ENCODE data around the gene OR11H6.
"Not testable (repeated sequence)": the region's sequence is repeated elsewhere in the genome, so short reads cannot be mapped to it uniquely, and the experiment has no call there.

OR11H6 gene

DNA sequence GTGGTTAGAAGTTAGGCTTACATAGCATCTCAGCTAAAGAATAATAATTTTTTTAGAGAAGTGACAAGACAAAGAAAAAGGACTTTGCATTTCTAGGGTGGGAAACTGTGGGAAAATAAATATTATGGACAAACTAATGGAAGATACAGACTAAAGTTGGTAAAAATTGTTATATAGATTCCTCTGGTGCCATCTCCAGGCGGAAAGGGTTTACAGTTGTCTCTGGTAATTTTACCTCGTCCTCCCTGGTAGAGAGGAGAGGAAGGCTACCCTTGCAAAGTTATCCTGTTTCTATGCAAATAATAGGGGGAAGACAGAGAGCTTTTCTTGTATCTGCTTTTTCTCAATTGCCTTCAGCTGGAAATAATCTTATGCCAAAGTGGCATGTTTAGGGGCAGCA lies 27.6 kb upstream of the OR11H6 start:
- H3K27me3 ChIP-seq (ENCODE audit: control insufficient read depth, insufficient read depth, low read length): no peaks in the 10 kb centered on the region
- no peak overlapping the region for H3K9ac ChIP-seq (ENCODE audit: low read depth, low read length)
- H3K36me3 ChIP-seq (ENCODE audit: control insufficient read depth, insufficient read depth, low read length): no peaks in the 10 kb centered on the region
- H3K4me1 ChIP-seq (ENCODE audit: control insufficient read depth, insufficient read depth, low read length): no peaks in the 10 kb centered on the region
- H3K4me3 ChIP-seq (ENCODE audit: low read depth, low read length): no peak overlapping the region
- peaks cover 14% of the 10 kb centered on the region for H3K9me3 ChIP-seq (ENCODE audit: control insufficient read depth, insufficient read depth, low read length)

DNA sequence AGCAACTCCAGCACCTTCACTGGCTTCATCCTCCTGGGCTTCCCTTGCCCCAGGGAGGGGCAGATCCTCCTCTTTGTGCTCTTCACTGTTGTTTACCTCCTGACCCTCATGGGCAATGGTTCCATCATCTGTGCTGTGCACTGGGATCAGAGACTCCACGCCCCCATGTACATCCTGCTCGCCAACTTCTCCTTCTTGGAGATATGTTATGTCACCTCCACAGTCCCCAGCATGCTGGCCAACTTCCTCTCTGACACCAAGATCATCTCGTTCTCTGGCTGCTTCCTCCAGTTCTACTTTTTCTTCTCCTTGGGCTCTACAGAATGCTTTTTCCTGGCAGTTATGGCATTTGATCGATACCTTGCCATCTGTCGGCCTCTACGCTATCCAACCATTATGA lies 26.1 kb upstream of the OR11H6 start:
- Histone ChIP-seq H3K4me1 (ENCODE audit: control insufficient read depth, insufficient read depth, low read length) (no peaks in the 10 kb centered on the region), H3K36me3 (ENCODE audit: control insufficient read depth, insufficient read depth, low read length) (no peaks in the 10 kb centered on the region), H3K4me3 (ENCODE audit: low read depth, low read length) (no peak overlapping the region), H3K9ac (ENCODE audit: low read depth, low read length) (no peak overlapping the region), H3K27me3 (ENCODE audit: control insufficient read depth, insufficient read depth, low read length) (no peaks in the 10 kb centered on the region), H3K9me3 (ENCODE audit: control insufficient read depth, insufficient read depth, low read length) (peaks cover 14% of the 10 kb centered on the region)

DNA sequence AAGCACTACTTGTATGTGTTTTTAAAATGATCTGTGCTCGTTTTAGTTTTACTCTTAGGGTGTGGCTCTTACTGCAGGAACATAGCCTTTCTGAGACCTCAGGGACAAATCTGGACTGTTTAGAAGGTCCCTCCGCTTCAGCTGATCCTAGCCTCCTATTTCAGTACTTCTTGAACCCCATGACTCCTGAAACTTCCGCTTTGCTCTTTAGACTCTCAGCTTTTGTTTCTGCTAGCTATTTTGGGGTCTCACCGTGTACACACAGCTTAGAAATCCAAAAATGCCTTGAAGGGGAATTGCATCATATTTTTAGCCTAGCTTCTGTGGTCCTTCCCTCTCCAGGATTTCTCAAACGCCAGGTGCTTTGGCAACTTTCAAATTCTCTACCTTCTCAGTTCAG lies 24.5 kb upstream of the OR11H6 start:
- Histone ChIP-seq H3K9ac (ENCODE audit: low read depth, low read length) (no peak overlapping the region), H3K4me3 (ENCODE audit: low read depth, low read length) (no peak overlapping the region), H3K4me1 (ENCODE audit: control insufficient read depth, insufficient read depth, low read length) (no peaks in the 10 kb centered on the region), H3K9me3 (ENCODE audit: control insufficient read depth, insufficient read depth, low read length) (peaks cover 11% of the 10 kb centered on the region), H3K36me3 (ENCODE audit: control insufficient read depth, insufficient read depth, low read length) (no peaks in the 10 kb centered on the region), H3K27me3 (ENCODE audit: control insufficient read depth, insufficient read depth, low read length) (no peaks in the 10 kb centered on the region)

DNA sequence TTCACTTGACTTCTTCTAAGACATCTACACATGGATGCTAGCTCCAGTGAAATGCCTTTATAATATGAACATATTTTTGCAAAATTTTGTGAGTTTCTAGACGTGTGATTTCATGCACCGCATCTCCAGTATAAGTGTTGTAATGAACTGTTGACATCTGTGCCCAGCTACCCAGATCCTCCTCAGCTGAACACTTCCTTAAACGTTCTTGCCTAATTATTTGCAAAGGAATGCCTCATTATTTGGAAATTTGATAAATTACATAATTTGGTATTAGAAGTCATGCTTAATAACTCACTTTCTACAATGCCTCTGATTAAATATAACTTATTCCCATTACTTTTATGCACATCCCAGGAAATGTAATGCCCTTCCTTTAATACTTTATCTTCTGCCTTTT lies 18.8 kb upstream of the OR11H6 start:
- no peaks in the 10 kb centered on the region for H3K4me1 ChIP-seq (ENCODE audit: control insufficient read depth, insufficient read depth, low read length)
- H3K9ac ChIP-seq (ENCODE audit: low read depth, low read length): no peak overlapping the region
- H3K4me3 ChIP-seq (ENCODE audit: low read depth, low read length): no peak overlapping the region
- peaks cover 14% of the 10 kb centered on the region for H3K9me3 ChIP-seq (ENCODE audit: control insufficient read depth, insufficient read depth, low read length)
- no peaks in the 10 kb centered on the region for H3K27me3 ChIP-seq (ENCODE audit: control insufficient read depth, insufficient read depth, low read length)
- H3K36me3 ChIP-seq (ENCODE audit: control insufficient read depth, insufficient read depth, low read length): no peaks in the 10 kb centered on the region

DNA sequence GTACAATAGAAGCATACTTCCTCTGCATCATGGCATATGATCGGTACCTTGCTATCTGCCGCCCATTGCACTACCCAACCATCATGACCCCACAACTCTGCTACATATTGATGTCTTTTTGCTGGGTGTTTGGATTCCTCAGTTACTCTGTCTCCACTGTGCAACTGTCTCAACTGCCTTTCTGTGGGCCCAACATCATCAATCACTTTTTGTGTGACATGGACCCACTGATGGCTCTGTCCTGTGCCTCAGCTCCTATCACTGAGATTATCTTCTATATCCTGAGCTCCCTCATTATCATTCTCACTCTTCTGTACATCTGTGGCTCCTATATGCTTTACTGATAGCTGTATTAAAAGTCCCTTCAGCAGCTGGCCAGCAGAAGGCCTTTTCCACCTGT lies 13.9 kb upstream of the OR11H6 start:
- no peaks in the 10 kb centered on the region for H3K36me3 ChIP-seq (ENCODE audit: control insufficient read depth, insufficient read depth, low read length)
- H3K27me3 ChIP-seq (ENCODE audit: control insufficient read depth, insufficient read depth, low read length): no peaks in the 10 kb centered on the region
- no peak overlapping the region for H3K9ac ChIP-seq (ENCODE audit: low read depth, low read length)
- H3K4me3 ChIP-seq (ENCODE audit: low read depth, low read length): no peak overlapping the region
- H3K9me3 ChIP-seq (ENCODE audit: control insufficient read depth, insufficient read depth, low read length): peaks cover 15% of the 10 kb centered on the region
- H3K4me1 ChIP-seq (ENCODE audit: control insufficient read depth, insufficient read depth, low read length): no peaks in the 10 kb centered on the region

DNA sequence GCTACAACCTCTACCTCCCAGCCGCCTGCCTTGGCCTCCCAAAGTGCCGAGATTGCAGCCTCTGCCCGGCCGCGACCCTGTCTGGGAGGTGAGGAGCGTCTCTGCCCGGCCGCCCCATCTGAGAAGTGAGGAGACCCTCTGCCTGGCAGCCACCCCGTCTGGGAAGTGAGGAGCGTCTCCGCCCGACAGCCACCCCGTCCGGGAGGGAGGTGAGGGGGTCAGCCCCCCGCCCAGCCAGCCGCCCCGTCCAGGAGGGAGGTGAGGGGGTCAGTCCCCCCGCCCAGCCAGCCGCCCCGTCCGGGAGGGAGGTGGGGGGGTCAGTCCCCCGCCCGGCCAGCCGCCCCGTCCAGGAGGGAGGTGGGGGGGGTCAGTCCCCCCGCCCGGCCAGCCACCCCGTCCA lies 11.1 kb upstream of the OR11H6 start:
- not testable (repeated sequence) for H3K36me3 ChIP-seq (ENCODE audit: control insufficient read depth, insufficient read depth, low read length); H3K27me3 ChIP-seq (ENCODE audit: control insufficient read depth, insufficient read depth, low read length); H3K4me3 ChIP-seq (ENCODE audit: low read depth, low read length); H3K9ac ChIP-seq (ENCODE audit: low read depth, low read length); H3K4me1 ChIP-seq (ENCODE audit: control insufficient read depth, insufficient read depth, low read length)
- H3K9me3 ChIP-seq (ENCODE audit: control insufficient read depth, insufficient read depth, low read length): peaks cover 15% of the 10 kb centered on the region

DNA sequence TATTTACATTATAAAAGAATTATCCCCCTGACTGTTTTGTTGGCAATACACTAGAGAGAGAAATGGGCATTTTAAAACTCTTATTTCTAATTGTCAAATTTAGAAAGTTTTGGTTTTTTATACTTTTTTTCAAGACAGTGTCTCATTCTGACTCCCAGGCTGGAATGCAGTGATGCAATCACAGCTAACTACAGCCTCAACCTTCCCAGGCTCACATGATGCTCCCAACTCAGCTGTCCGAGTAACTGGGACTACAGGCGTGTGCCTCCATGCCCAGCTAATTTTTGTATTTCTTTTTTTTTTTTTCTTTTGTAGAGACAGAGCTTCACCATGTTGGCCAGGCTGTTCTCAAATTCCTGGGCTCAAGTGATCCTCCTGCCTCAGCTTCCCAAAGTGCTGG lies 8.3 kb upstream of the OR11H6 start:
- H3K36me3 ChIP-seq (ENCODE audit: control insufficient read depth, insufficient read depth, low read length): no peaks in the 10 kb centered on the region
- H3K27me3 ChIP-seq (ENCODE audit: control insufficient read depth, insufficient read depth, low read length): no peaks in the 10 kb centered on the region
- H3K9me3 ChIP-seq (ENCODE audit: control insufficient read depth, insufficient read depth, low read length): peaks cover 5% of the 10 kb centered on the region
- no peaks in the 10 kb centered on the region for H3K4me1 ChIP-seq (ENCODE audit: control insufficient read depth, insufficient read depth, low read length)
- H3K9ac ChIP-seq (ENCODE audit: low read depth, low read length): no peak overlapping the region
- no peak overlapping the region for H3K4me3 ChIP-seq (ENCODE audit: low read depth, low read length)

DNA sequence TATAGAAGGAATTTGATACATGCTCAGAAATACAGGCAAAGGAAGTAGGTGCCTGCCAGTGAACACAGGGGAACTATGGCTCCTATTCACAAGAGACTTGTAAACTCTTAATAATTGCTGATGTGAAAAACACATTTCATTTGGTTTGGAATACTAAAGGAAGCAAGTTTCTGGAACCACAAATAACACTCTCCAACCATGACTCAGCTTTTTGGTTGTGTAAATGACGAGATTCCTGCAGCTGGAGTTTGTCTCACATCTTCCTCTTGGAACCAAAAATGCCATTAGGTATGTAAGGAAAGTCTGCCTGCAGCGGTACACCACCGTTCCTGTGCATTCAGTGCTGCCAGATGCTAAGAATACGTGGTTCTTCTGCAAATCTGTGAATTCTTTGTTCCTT lies 4.5 kb upstream of the OR11H6 start:
- H3K4me1 ChIP-seq (ENCODE audit: control insufficient read depth, insufficient read depth, low read length): no peaks in the 10 kb centered on the region
- no peak overlapping the region for H3K4me3 ChIP-seq (ENCODE audit: low read depth, low read length)
- no peak overlapping the region for H3K9ac ChIP-seq (ENCODE audit: low read depth, low read length)
- H3K9me3 ChIP-seq (ENCODE audit: control insufficient read depth, insufficient read depth, low read length): no peaks in the 10 kb centered on the region
- no peaks in the 10 kb centered on the region for H3K36me3 ChIP-seq (ENCODE audit: control insufficient read depth, insufficient read depth, low read length)
- no peaks in the 10 kb centered on the region for H3K27me3 ChIP-seq (ENCODE audit: control insufficient read depth, insufficient read depth, low read length)

DNA sequence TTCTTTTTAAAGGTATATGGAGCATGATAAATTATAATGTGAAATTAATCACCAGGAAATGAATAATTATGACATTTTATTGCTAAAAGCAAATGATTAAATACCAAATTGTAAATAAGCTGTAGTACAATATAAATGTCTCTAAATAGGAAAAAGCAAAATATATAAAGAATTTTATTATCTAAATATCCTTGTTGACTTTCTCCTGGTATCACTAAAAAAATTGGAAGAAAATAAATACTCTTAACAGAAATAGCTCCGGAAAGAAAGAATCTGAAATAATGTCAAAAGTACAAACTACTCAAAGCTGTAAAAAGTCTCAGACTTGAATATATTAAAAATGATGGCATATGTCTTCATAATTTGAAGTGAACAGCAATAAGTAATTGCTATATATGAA lies 5.2 kb downstream of the OR11H6 start, which contains the start of gene OR11H7:
Gene OR11H7 (plus strand): TSS at position 301 of the 400 bp plus-strand sequence.
- H3K36me3 ChIP-seq (ENCODE audit: control insufficient read depth, insufficient read depth, low read length): no peaks in the 10 kb centered on the region
- no peaks in the 10 kb centered on the region for H3K4me1 ChIP-seq (ENCODE audit: control insufficient read depth, insufficient read depth, low read length)
- no peak within 1 kb of the TSS for H3K9ac ChIP-seq (ENCODE audit: low read depth, low read length)
- no peaks in the 10 kb centered on the region for H3K27me3 ChIP-seq (ENCODE audit: control insufficient read depth, insufficient read depth, low read length)
- H3K9me3 ChIP-seq (ENCODE audit: control insufficient read depth, insufficient read depth, low read length): peaks cover 3% of the 10 kb centered on the region
- no peak within 1 kb of the TSS for H3K4me3 ChIP-seq (ENCODE audit: low read depth, low read length)

DNA sequence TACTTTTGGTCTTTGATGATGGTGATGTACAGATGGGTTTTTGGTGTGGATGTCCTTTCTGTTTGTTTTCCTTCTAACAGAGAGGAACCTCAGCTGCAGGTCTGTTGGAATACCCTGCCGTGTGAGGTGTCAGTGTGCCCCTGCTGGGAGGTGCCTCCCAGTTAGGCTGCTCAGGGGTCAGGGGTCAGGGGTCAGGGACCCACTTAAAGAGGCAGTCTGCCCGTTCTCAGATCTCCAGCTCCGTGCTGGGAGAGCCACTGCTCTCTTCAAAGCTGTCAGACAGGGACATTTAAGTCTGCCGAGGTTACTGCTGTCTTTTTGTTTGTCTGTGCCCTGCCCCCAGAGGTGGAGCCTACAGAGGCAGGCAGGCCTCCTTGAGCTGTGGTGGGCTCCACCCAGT lies 11.9 kb downstream of the OR11H6 start:
- not testable (repeated sequence) for H3K4me1 ChIP-seq (ENCODE audit: control insufficient read depth, insufficient read depth, low read length); H3K36me3 ChIP-seq (ENCODE audit: control insufficient read depth, insufficient read depth, low read length); H3K9ac ChIP-seq (ENCODE audit: low read depth, low read length); H3K9me3 ChIP-seq (ENCODE audit: control insufficient read depth, insufficient read depth, low read length); H3K27me3 ChIP-seq (ENCODE audit: control insufficient read depth, insufficient read depth, low read length); H3K4me3 ChIP-seq (ENCODE audit: low read depth, low read length)

DNA sequence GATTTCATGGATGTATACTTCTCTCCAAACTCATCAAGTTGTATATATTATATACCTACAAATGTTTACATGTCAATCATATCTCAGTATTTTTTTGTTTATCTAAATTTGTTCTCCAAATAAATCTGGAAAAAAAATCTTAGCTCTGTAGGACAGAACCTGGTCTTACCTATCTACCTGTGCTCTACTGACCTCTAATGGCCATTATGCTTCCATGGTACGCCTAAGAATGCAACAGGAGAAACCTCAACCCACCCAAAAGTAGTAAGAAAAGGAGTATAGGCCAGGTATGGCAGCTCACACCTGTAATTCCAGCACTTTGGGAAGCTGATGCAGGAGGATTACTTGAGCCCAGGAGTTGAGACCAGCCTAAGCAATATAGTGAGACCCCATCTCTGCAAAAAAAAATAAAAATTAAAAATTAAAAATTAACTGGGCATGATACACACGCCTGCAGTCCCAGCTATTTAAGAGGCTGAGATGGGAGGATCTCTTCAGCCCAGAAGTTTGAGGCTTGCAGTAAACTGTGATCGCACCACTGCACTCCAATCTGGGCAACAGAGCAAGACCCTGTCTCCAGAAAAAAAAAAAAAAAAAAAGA lies 24.2 kb downstream of the OR11H6 start:
- Histone ChIP-seq H3K9me3 (ENCODE audit: control insufficient read depth, insufficient read depth, low read length) (peaks cover 8% of the 10 kb centered on the region), H3K9ac (ENCODE audit: low read depth, low read length) (no peak overlapping the region), H3K4me1 (ENCODE audit: control insufficient read depth, insufficient read depth, low read length) (no peaks in the 10 kb centered on the region), H3K36me3 (ENCODE audit: control insufficient read depth, insufficient read depth, low read length) (no peaks in the 10 kb centered on the region), H3K27me3 (ENCODE audit: control insufficient read depth, insufficient read depth, low read length) (no peaks in the 10 kb centered on the region), H3K4me3 (ENCODE audit: low read depth, low read length) (no peak overlapping the region)

DNA sequence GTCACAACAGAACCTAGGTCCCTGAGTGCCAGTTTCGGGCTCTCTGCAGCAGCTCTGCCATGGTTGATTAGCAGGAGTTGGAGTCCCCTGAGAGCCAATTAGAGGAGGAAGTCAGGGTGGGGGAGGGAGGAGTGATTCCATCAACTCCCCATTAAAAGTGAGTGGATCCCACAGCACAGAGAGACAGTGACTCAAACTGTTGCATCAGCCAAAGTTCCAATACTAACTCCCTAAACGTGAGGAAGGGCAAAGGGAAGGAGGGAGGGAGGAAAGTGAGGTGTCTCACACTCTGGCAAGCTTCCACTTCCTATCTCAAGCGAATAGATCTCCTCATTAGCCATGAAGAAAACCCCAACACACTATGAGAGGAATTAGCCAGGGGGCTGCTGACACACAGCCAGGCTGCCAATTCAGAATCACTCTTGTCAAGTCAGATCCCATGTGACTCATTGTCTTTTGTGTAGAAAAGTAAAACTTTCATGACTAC lies 39.2 kb downstream of the OR11H6 start:
- Histone ChIP-seq H3K4me1 (ENCODE audit: control insufficient read depth, insufficient read depth, low read length) (no peaks in the 10 kb centered on the region), H3K27me3 (ENCODE audit: control insufficient read depth, insufficient read depth, low read length) (no peaks in the 10 kb centered on the region), H3K9me3 (ENCODE audit: control insufficient read depth, insufficient read depth, low read length) (no peaks in the 10 kb centered on the region), H3K4me3 (ENCODE audit: low read depth, low read length) (no peak overlapping the region), H3K36me3 (ENCODE audit: control insufficient read depth, insufficient read depth, low read length) (no peaks in the 10 kb centered on the region), H3K9ac (ENCODE audit: low read depth, low read length) (no peak overlapping the region)
